ENCODE results near the gene PARP3. TPM values are rescaled to one million over a fixed set of nuclear protein-coding genes. Genes with fewer than 3 reads are reported as not detected.

PARP3 gene
- total RNA-seq, 4 donors from 2014 or later, result 19.5 to 43.0 (median 22.8) TPM

DNA sequence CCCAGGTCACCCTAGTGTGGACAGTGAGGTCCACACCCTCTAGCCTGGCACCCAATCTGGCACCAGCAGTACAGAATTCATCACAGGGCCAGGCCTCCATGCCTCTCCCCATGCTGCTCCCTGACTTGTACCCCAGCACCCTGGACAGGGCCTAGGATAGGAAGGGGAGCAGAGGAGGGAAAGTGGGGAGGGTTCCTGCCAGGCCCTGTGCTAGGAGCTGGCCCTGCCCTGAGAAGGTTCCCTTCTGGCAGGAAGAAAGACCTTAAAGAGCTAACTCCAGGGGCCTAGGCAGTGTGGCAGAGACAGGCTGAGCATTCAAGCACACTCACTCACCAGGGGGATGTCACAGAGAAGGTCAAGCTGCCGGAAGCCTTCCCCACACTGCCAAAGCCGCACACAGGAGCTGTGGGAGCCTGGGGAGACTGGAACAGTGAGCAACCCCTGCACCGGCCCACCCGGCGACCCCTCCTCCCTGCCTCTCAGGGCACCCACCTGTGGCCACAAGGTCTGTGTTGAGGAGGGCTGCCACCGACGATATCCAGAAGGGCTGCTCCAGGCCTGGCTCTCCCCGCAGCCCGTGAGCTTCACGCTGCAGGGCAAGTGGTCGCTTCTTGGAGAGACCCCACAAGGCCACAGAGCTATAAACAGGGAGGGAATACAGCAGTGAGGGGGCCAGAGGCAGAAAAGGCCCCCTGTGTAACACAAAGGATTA, 7.9 kb upstream of the PARP3 start:
- peaks cover 0 to 6% (median 0%) of the 10 kb centered on the region in 3 donors for H3K4me1 ChIP-seq
- H3K36me3 ChIP-seq, result peaks cover 0 to 84% of the 10 kb centered on the region in 2 donors
- 75% methylated on average over 2 of the region's 11 CpGs; no CpG with 5 or more reads in 1 of the 2 donors for WGBS, 2 donors (ENCODE audit: low coverage in 1 of 2)
- H3K27me3 ChIP-seq, result no peaks in the 10 kb centered on the region
- H3K27ac ChIP-seq, result no peak overlapping the region
- H3K9me3 ChIP-seq, result no peaks in the 10 kb centered on the region
- no peak overlapping the region for H3K4me3 ChIP-seq
- TF ChIP-seq POLR2A (IDR thresholded peaks at IDR 0.05), result no peak
- TF ChIP-seq, protein P1, sequence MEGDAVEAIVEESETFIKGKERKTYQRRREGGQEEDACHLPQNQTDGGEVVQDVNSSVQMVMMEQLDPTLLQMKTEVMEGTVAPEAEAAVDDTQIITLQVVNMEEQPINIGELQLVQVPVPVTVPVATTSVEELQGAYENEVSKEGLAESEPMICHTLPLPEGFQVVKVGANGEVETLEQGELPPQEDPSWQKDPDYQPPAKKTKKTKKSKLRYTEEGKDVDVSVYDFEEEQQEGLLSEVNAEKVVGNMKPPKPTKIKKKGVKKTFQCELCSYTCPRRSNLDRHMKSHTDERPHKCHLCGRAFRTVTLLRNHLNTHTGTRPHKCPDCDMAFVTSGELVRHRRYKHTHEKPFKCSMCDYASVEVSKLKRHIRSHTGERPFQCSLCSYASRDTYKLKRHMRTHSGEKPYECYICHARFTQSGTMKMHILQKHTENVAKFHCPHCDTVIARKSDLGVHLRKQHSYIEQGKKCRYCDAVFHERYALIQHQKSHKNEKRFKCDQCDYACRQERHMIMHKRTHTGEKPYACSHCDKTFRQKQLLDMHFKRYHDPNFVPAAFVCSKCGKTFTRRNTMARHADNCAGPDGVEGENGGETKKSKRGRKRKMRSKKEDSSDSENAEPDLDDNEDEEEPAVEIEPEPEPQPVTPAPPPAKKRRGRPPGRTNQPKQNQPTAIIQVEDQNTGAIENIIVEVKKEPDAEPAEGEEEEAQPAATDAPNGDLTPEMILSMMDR (IDR thresholded peaks at IDR 0.05), result no peak
- TF ChIP-seq EP300 (IDR thresholded peaks at IDR 0.05), result no peak
- TF ChIP-seq POLR2AphosphoS5 (IDR thresholded peaks at IDR 0.05), result no peak
- no peak for ATAC-seq

DNA sequence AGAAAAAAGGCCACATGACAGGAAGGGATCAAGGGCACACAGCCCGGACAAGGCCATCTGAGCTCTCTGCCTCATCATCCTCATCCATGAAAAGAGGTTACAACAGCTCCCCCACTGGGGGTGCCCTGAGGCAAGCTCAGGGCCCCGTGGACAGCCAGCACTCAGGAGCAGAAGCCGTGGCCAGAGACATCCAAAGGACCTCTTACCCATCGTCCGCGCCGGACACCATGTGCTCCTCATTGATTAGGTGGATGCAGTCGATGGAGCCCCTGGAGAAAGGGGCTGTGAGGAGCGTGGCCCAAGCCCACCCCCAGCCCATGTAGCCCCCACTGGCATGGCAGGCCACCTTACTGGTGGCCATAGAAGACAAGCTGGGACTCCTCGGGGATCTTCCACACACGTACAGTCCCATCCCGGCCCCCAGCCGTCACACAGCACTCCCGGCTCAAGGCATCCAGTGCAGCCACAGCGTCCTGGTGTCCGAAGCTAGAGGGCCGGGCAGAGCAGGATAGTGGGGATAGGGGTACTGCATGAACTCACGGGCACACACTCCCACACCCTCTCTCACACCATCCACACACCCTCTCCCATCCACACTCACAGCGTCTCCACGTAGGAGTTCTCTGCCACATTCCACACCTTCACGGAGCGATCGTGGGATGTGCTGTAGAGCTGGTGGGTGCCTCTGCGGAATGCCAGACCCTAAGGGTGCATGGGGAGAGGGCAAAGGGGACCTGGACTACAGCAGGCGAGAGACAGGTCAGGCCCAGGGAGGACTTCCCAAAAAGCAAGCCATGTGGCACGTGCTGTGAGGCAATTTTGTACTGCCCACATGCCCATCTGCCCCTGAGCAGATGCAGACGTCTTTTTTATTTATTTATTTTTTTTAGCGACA, 6.9 kb upstream of the PARP3 start:
- Histone ChIP-seq H3K27ac (no peak overlapping the region), H3K4me3 (no peak overlapping the region), H3K27me3 (no peaks in the 10 kb centered on the region), H3K36me3 (peaks cover 0 to 86% of the 10 kb centered on the region in 2 donors), H3K9me3 (no peaks in the 10 kb centered on the region), H3K4me1 (peaks cover 0 to 14% (median 1%) of the 10 kb centered on the region in 3 donors)
- TF ChIP-seq POLR2A (IDR thresholded peaks at IDR 0.05) (no peak), EP300 (IDR thresholded peaks at IDR 0.05) (no peak), POLR2AphosphoS5 (IDR thresholded peaks at IDR 0.05) (no peak)
- TF ChIP-seq, protein P1 (IDR thresholded peaks at IDR 0.05), result no peak
- 60 to 90% methylated on average over 5 to 12 of the region's 28 CpGs for WGBS, 2 donors (ENCODE audit: low coverage in 1 of 2)
- no peak for ATAC-seq

DNA sequence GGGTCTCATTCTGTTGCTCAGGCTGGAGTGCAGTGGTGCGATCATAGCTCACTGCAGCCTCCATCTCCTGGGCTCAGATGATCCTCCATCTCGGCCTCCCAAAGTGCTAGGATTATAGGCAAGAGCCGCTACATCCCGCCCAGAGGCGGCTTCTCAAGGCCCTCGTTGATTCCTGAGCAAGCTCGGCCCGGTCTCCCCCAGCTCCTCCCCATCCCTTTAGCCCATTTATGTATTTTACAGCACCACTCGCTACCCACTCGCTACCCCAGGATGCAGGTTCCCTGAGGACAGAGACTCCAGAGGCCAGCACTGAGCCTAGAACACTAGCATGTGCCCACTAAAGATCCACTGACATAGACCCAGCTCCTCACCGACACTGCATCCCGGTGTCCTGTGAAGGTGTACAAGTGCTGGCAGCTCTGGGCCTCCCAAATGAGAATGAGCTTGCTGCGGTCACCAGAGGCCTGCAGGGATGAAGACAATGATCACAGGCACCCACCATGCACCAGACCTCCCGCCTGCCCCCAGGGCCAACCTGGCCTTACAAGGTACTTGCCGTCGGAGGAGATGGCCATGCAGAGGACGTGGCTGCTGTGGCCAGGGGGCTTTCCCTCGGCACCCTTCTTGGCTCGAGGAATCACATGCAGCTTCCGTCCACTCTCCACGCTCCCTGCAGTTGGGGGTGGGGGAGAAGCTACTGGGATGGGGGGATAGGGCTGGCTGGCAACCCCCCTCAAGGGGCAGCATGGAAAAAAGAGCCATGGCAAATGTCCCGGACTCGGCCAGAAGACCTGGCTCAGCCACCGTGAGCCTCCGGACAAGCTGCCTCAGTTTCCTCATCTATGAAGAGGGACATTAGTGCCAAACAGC, 6.0 kb upstream of the PARP3 start:
- ATAC-seq, result no peak
- 95 to 100% methylated on average over 2 to 12 of the region's 25 CpGs for whole genome bisulfite sequencing, 2 donors (ENCODE audit: low coverage in 1 of 2)
- Histone ChIP-seq H3K9me3 (no peaks in the 10 kb centered on the region), H3K36me3 (peaks cover 0 to 83% of the 10 kb centered on the region in 2 donors), H3K4me3 (no peak overlapping the region), H3K4me1 (peaks cover 0 to 23% (median 8%) of the 10 kb centered on the region in 3 donors), H3K27ac (no peak overlapping the region), H3K27me3 (no peaks in the 10 kb centered on the region)
- TF ChIP-seq POLR2AphosphoS5 (IDR thresholded peaks at IDR 0.05) (no peak), EP300 (IDR thresholded peaks at IDR 0.05) (no peak), POLR2A (IDR thresholded peaks at IDR 0.05) (no peak)
- TF ChIP-seq, protein P1 (IDR thresholded peaks at IDR 0.05), result no peak

DNA sequence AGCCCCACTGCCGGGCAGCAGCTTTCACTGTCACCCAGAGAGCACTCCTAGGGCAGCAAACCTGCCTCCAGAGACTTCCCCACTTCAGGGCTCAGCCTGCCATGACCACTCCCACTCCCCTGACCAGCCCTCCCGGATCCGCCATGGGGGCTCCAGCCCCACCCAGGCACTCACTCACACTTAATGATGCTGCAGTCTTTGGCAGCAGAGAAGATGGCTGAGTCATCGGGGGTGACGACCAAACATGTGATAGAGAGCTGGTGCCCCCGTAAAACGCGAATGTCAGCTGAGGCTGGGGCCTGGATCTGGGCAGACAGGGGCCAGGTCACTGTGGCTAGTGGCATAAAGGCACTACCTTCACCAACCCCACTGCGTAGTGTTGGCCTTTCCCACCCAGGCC, 5.1 kb upstream of the PARP3 start:
- ATAC-seq, result no peak
- Histone ChIP-seq H3K27me3 (no peaks in the 10 kb centered on the region), H3K27ac (no peak overlapping the region), H3K4me1 (peaks cover 0 to 28% (median 10%) of the 10 kb centered on the region in 3 donors), H3K9me3 (no peaks in the 10 kb centered on the region), H3K36me3 (peaks cover 0 to 75% of the 10 kb centered on the region in 2 donors), H3K4me3 (no peak overlapping the region)
- WGBS, 2 donors (ENCODE audit: low coverage in 1 of 2), result 54 to 100% methylated on average over 1 to 3 of the region's 9 CpGs
- TF ChIP-seq POLR2A (IDR thresholded peaks at IDR 0.05) (no peak), EP300 (IDR thresholded peaks at IDR 0.05) (no peak), POLR2AphosphoS5 (IDR thresholded peaks at IDR 0.05) (no peak)
- TF ChIP-seq, protein P1 (IDR thresholded peaks at IDR 0.05), result no peak

Data from gastroesophageal sphincter (tissue), 4 donors.